GM18907 (cell line): ENCODE data around the gene LCE1C.

Experiments used
- ATAC-seq: cut with Tn5 transposase; IDR thresholded peaks from one replicate; pipeline ENCODE4 v1.9.1; 2021; ENCODE audit warnings: mild to moderate bottlenecking, moderate library complexity; ENCODE audit not compliant: unreplicated experiment

Gene LCE1C, protein sequence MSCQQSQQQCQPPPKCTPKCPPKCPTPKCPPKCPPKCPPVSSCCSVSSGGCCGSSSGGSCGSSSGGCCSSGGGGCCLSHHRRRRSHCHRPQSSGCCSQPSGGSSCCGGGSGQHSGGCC

DNA sequence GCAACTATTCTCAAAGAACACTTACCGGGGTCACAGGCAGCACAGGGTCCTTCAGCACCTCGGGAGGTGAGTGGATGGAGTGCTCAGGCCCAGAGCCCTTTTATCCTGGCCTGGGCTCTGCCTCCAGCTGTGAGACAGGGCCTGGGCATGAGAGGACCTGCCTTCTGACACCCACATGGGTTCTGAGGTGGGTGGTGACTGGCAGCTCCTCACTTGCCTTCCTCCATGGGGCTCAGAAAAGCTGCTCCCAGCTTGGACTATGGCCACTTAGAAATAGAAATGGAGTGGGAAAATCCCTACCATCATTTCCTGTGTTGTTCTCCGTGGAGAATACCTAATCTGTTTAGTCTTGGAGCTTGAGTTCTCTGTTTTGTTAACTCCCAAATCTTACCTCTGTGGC, at the start of gene LCE1C:
LCE1C (minus strand) TSS at position 76 of the 400 bp plus-strand sequence. CDS start 1,173 bp downstream, outside the sequence.
- ATAC-seq, result no peak

DNA sequence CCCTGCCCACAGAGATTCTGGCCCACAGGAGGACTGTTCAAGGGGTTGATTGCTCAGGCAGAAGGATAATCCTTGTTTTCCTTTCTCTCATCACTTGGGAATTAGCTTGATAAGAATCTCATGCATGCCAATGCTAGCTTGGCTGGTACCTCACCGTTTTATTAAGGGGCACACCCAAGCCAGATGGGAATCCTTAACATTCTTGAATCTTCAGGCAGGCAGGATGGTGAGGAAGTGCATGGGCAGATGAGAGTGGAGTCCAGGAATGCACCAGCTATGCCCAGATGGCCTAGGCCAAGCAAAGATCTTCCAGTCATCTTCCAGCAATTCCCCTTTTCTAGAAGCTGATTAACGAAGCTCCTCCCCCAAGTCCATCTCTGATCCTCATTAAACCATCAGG, 49.2 kb upstream of the LCE1C start:
- no peak for ATAC-seq

DNA sequence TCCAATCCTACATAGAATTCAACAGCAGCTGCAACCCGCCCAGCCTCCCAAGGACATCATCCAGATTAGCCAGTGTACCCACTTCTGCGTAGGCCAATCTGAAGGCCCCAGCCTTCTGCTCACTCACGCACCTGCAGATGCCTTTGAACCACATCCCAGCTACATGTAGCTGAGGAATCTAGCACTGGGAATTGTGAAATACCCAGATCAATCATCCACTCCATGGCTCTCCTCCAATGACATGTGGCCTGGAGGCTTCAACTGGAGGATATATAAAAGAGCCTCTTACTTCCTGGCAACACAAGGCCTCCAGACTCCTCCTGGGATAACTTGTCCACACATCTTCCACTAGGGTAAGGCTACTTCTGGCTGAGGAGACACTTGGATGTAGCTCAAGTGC, 36.1 kb upstream of the LCE1C start, which contains the start of gene LCE6A:
LCE6A (plus strand) TSS at position 301 of the 400 bp plus-strand sequence. CDS start 665 bp downstream, outside the sequence.
- ATAC-seq, result no peak

DNA sequence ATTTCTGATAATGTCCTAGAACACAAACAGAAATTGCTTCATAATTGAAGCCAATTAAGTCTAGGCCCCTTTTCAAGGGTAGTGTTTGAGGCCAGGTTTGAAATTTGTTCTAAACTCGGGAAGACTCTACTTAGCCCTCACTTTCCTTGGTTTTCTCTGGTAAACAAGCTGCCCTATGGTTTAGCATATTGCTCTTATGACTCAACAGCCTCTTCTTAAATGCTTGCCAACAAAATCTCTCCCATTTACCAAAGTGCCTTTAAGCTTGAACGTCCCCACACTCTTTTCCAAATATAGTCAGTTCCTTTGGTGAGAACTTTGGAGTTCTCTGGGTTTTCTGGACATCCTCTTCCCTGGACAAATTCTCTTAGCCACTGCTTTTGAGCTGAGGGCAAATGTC, 30.4 kb upstream of the LCE1C start:
- ATAC-seq, result no peak

DNA sequence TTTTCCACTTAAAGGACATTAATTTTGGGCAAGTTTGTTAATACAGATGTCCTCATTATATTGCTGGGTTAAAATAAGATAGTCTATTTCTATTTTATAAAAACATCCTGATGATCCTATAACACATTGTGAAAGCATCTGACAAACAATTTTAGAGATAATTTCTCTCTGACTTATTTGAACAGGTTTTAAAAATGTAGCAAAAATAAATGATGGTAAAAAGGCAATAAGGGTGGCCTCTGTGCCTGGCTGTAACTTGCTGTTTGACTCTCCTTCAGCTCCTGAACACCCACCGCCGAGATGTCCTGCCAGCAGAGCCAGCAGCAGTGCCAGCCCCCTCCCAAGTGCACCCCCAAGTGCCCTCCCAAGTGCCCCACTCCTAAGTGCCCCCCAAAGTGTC, 20.7 kb upstream of the LCE1C start, which contains the start of gene LCE1A:
LCE1A (plus strand) TSS at position 301 of the 400 bp plus-strand sequence; CDS start at position 301, 0 bp downstream.
- no peak for ATAC-seq

DNA sequence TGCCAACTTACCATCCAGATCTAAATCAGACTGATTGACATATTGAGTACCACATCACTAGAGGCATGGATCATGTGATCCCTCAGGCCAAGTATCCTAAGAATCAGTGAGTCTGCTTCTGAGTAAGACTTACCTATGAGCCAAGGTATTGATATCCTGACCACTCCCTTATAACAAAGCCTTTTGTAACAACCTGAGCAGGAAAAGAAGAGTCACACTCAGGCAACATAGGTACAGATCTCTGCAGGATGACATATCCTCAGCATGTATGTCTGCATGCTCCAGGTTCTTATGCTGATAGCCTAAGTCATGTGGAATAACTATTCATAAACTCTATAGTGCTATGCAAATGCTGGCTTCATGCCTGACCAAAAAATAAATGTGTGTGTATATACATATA, 18.5 kb upstream of the LCE1C start:
- no peak for ATAC-seq

DNA sequence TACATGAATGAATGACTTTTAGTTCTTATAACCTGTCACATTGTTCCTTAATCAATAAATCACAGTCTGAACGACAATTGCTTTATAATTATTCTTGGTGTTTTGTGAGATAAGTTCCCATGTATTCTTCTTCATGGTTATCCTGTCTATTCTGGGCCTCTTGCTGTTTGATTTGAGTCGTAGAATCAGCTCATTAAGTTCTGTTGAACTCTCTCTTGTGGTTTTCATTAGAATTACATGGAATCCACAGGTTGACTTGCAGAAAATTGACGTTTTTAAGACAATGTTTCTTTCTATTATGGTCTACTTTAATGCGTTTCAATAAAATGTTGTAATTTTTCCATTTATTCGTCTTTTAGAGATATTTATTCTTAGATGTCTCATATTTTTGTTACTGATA, 16.8 kb upstream of the LCE1C start:
- no peak for ATAC-seq

DNA sequence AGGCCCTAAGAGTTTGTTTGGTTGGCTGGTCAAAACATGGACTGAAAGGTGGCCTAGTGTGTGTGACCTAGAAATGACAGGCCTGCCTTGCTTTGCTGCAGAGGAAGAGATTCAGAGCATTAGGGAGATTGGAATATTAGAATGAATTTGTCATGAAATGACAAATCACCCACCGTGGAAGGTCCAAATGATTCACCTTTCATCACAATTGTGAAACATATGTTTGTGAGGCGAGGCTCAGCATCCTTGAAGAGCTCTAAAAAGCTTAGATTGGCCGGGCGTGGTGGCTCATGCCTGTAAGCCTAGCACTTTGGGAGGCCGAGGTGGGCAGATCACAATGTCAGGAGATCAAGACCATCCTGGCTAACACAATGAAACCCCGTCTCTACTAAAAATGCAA, 10.9 kb upstream of the LCE1C start:
- no peak for ATAC-seq

DNA sequence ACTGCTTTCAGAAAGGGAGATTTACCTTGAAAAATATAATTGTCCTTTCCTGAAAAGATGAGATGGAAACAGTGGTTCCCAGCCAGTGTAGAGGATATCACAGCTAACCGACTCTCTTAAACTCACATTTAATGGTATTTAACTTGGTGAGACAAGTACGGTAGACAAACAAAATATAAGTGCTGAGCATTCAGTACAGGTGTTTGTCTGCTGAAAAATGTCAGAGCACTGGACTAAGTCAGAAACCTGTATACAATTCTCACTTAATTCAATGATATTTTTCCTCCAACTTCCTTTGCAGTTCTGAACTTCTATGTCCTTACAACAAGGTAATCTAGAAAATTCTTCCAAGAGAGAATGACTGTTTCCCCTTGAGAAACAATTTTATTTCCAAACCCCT, 5.2 kb upstream of the LCE1C start, which contains the start of gene LCE1B:
LCE1B (plus strand) TSS at position 301 of the 400 bp plus-strand sequence. CDS start 476 bp downstream, outside the sequence.
- no peak for ATAC-seq

DNA sequence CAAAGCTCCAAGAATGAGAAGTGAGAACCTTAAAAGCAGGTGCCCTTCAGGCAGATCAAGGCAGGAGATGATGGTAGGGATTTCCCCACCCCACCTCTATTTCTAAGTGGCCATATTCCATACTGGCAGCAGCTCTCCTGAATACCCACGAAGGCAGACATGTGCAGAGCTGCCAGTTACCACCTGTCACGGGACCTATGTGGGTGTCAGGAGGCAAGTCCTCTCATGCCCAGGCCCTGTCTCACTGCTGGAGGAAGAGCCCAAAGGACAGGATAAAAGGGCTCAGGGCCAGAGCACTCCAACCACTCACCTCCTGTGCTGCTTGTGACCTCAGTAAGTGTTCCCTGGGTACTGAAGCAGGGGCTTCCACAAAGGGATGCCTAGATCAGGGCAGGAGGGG, 4.6 kb upstream of the LCE1C start:
- ATAC-seq, result no peak

DNA sequence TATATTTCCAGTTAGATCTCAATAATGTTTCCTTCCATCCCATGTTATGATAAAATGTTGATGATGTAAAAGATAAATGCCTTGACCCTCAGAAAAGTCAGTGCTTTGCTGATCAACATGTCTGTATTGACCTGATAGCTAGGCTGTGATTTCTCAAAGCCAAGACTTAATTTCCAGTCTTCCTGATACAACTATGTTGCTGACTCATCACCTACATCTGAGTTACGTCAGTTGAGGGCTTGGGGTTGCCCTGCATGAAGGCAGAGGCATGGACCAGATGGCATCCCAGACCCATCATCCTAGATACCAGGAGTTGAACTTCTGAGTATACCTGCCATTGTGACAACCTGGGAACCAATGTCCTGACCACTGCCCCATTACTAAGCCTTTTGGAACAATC, 5.1 kb downstream of the LCE1C start:
- no peak for ATAC-seq

DNA sequence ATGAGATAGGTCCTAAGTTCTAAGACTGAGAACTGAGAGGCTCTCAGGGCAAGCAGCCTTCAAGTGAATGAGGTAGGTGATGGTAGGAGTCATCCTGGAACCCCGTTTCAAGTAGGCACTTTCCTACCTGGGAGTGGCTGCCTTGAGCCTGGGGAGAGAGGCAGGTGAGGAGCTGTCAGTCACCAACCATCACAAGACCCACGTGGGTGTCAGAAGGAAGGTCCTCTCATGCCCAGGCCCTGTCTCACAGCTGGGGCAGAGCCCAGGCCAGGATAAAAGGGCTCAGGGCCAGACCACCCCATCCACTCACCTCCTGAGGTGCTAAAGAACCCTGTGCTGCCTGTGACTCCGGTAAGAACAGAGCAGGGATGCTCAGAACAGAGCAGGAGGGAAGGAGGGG, 10.0 kb downstream of the LCE1C start, which contains the start of gene LCE1D:
LCE1D (plus strand) TSS at position 301 of the 400 bp plus-strand sequence. CDS start 1,074 bp downstream, outside the sequence.
- no peak for ATAC-seq

DNA sequence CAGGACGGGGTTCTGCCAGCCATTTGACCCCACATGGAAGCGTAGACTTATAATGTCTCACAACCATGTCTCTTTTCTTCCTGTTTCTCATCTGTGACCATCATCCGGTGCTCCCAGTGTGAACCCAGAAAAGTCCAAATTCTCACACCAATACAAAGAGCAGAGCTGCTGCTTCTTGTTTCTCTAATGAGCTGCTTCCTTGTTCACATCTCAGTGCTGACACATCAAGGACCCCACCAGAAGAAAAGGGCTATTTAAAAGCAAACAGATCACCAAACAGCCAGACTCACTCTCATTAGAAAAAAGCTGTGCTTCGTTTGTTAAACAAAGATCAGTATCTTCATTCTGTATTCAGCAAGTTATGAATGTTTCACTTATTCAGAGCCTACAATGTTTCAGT, 10.8 kb downstream of the LCE1C start:
- ATAC-seq, result no peak

DNA sequence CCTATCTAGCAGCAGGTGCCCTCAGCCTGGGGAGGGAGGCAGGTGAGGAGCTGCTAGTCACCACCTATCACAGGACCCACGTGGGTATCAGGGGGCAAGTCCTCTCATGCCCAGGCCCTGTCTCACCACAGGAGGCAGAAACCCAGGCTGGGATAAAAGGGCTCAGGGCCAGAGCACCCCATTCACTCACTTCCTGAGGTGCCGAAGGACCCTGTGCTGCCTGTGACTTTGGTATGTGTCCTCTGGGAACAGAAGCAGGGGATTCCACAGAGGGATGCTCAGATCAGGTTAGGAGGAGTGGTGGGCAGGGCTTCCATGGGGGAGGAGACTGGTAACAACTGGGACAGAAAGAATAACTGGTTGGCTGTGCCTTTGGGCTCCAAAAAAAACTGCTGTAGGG, 20.4 kb downstream of the LCE1C start, which contains the start of gene LCE1E:
LCE1E (plus strand) TSS at position 181 of the 400 bp plus-strand sequence. CDS start 1,043 bp downstream, outside the sequence.
- no peak for ATAC-seq

DNA sequence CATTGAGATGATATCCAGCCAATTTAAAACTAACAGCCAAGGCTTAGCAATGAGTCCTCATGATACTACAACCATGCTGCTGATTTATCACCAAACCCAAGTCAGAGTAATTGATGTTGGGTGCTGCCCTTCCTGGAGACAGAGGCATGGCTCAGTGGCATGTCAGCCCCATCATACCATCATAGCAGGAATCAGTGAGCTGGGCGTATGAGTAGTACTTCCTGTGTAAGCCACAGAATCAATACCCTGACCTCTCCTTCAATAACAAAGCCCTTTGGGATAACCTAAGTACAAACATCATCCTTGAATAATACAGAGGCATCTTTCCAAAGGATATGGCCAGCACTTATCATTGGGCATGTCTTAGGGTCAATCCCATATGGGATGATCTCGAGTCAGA, 23.4 kb downstream of the LCE1C start:
- ATAC-seq, result no peak

DNA sequence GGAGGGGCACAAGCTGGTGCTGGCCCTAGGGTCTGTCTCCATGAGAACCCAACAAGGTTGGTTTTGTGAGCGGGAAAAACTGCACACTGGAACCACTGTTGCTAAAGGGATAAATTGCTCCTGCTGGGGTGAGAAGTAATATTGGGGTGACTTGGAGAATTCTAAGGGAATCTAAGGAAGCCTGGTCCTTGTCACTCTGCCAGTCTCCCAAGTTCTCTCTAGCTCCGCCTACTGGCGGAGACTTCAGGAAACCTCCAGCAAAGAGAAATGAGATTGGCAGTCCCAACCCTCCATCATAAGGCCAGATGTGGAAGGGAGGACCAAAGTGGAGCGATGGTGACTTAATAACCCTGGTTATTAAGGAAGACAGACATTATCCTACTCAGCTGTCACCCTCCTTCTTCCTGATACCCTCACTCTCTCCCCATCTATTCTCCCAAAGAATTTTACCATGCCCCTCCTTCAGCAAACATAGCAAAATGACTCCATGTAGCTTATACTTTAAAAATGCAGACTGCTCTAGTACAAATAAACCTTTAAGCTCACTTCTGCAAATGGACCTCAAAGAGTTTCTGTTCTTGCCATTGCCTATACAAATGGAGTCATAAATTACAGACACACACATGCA, 28.8 kb downstream of the LCE1C start:
- no peak for ATAC-seq

DNA sequence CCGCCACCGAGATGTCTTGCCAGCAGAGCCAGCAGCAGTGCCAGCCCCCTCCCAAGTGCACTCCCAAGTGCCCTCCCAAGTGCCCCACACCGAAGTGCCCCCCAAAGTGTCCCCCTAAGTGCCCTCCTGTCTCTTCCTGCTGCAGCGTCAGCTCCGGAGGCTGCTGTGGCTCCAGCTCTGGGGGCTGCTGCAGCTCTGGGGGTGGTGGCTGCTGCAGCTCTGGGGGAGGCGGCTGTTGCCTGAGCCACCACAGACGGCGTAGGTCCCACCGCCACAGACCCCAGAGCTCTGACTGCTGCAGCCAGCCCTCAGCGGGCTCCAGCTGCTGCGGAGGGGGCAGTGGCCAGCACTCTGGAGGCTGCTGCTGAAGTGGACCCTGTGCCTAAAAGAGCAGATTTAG, 30.1 kb downstream of the LCE1C start:
- no peak for ATAC-seq

DNA sequence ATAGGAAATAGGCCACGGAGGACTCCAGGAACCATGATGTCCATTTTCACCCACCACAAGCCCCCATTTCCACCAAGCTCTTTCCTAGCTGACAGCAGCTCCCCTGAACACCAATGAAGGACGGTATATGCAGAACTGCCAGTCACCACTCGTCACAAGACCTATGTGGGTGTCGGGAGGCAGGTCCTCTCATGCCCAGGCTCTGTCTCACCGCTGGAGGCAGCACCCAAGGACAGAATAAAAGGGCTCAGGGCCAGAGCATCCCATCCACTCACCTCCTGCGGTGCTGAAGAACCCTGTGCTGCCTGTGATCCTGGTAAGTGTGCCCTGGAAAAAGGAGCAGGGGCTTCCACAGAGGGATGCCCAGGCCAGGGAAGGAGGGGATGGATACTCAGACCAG, 31.6 kb downstream of the LCE1C start, which contains the start of gene LCE1F:
LCE1F (plus strand) TSS at position 266 of the 400 bp plus-strand sequence. CDS start 1,232 bp downstream, outside the sequence.
- ATAC-seq, result no peak

DNA sequence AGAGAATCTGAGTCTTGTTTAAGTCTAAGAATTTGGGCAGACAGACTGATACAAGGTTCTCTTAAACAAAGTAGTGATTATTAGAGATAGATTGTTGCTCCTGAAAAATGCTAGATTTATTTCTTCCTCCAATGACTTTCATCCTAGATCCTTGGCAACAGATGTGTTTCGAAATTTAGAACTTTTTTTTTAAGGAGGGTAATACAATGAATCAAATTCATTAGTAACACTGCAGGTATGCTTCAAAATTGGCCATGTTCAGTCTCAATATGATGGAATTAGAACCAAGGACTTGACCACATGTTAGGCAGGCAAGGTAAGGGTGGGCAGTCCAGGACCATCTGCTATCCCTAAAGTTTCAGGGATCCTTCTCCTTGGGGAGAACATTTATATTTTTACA, 36.0 kb downstream of the LCE1C start:
- no peak for ATAC-seq

DNA sequence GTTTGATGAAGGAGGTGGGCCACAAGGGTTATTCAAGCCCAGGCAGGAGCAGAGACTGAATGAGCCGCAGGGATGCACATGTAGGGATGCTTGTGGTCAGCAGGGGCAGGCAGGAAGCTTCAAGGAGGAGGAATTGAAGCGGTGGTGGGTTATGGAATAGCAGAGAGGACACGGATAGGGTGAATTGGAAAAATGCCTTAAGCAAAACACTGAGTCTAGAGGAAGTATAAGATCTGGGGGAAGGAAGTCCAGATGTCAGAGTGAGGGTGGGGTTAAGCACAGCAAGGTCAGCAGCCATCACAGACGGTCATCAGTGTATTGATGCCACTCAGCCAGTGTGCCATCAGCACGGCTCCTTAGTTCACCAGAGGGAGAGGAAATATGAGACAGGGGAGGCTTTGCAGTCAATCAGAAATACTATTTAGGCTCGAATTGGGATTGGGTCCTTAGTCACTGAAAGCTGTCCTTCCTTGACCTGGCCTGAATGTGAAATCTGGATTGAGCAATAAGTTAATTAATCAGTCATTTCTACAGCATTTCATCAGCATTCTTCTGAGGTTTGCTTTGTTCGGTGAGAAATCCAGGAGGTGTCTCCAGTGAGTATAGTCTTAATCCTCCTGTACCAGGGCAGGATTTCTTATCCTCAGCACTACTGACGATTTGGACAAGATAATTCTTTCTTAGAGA, 37.5 kb downstream of the LCE1C start:
- ATAC-seq, result no peak

DNA sequence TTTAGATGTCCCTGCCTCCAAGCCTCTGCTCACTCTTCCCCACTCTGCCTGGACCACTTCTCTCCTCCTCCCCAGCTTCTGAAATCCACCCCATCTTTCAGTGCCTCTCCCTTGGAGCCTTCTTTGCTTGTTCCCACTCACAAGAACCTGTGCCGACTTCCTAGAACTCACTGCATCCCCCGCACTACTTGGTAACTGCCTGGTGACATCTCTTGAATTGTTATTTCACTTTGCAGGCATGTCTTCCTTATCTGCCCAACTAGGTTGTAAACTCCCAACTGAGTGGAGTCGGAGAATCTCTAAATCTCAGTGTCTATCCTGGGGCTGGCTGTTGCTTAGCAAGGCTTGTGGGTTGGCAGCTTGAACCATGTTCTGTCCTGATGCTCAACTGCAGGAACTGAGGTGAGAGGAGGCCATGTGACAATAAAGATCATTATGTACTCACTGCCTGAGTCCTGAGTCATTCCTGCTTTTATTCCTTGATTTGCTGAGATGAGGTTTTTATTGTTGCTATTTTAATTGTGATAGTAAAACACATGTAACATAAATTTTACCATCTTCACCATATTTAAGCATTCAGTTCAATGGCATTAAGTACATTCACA, 44.7 kb downstream of the LCE1C start:
- ATAC-seq, result no peak
